ENCODE data around the gene DDX55.
"Not testable (repeated sequence)": the region's sequence is repeated elsewhere in the genome, so short reads cannot be mapped to it uniquely, and the experiment has no call there.

DDX55 gene

GRCh38 chr12:123578243-123578642 is 23.7 kb upstream of the DDX55 start:
- Histone ChIP-seq H3K79me2 (ENCODE audit: insufficient read depth, low read length) (peaks cover 11% of the 10 kb centered on the region), H3K4me1 (ENCODE audit: insufficient read depth, low read length) (peaks cover 15% of the 10 kb centered on the region), H3K36me3 (ENCODE audit: insufficient read depth, low read length) (no peaks in the 10 kb centered on the region), H3K4me3 (ENCODE audit: low read depth in 1 of 2, low read length in 2 of 2) (no peak overlapping the region), H3K4me2 (ENCODE audit: insufficient read depth, low read length) (no peak overlapping the region), H3K9me3 (ENCODE audit: insufficient read depth, low read length, severe bottlenecking) (no peaks in the 10 kb centered on the region), H3K9ac (ENCODE audit: low read depth, low read length) (no peak overlapping the region), H2AFZ (ENCODE audit: low read depth, low read length) (no peak overlapping the region), H3K27me3 (ENCODE audit: insufficient read depth, low read length, poor library complexity) (no peaks in the 10 kb centered on the region), H3K27ac (ENCODE audit: low read length) (no peak overlapping the region), H4K20me1 (ENCODE audit: insufficient read depth, low read length) (no peaks in the 10 kb centered on the region)
- DNase-seq (no peak), ATAC-seq (ENCODE audit: insufficient read depth, low read depth) (no peak)
- TF ChIP-seq CTCF (IDR thresholded peaks at IDR 0.05; ENCODE audit: borderline replicate concordance, extremely low read depth, low read length, poor library complexity, severe bottlenecking) (no peak), EZH2 (IDR thresholded peaks at IDR 0.05; ENCODE audit: borderline replicate concordance, low read depth, low read length, severe bottlenecking) (no peak)

GRCh38 chr12:123578829-123579228 is 23.1 kb upstream of the DDX55 start:
- not testable (repeated sequence) for H3K36me3 ChIP-seq (ENCODE audit: insufficient read depth, low read length); H3K9me3 ChIP-seq (ENCODE audit: insufficient read depth, low read length, severe bottlenecking); H3K27ac ChIP-seq (ENCODE audit: low read length); DNase-seq; H3K4me3 ChIP-seq (ENCODE audit: low read depth in 1 of 2, low read length in 2 of 2); H3K9ac ChIP-seq (ENCODE audit: low read depth, low read length); H3K4me2 ChIP-seq (ENCODE audit: insufficient read depth, low read length); H3K27me3 ChIP-seq (ENCODE audit: insufficient read depth, low read length, poor library complexity); H4K20me1 ChIP-seq (ENCODE audit: insufficient read depth, low read length); H2AFZ ChIP-seq (ENCODE audit: low read depth, low read length); ATAC-seq (ENCODE audit: insufficient read depth, low read depth)
- Histone ChIP-seq H3K79me2 (ENCODE audit: insufficient read depth, low read length) (peaks cover 16% of the 10 kb centered on the region), H3K4me1 (ENCODE audit: insufficient read depth, low read length) (peaks cover 18% of the 10 kb centered on the region)

DNA sequence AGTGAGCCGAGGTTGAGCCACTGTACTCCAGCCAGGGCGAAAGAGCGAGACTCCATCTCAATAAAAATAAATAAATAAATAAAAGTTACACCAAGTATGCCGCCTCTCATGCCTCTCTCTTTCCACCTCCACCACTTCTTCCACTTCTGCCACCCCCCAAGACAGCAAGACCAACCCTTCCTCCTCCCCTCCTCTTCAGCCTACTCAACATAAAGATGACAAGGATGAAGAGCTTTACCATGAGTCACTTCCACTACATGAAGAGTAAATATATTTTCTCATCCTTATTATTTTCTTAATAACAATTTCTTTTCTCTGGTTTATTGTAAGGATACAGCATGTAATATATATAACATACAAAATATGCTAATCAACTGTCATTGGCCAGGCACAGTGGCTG is 21.1 kb upstream of the DDX55 start:
- H3K4me2 ChIP-seq (ENCODE audit: insufficient read depth, low read length), result no peak overlapping the region
- TF ChIP-seq EZH2 (IDR thresholded peaks at IDR 0.05; ENCODE audit: borderline replicate concordance, low read depth, low read length, severe bottlenecking) (no peak), CTCF (IDR thresholded peaks at IDR 0.05; ENCODE audit: borderline replicate concordance, extremely low read depth, low read length, poor library complexity, severe bottlenecking) (no peak)
- H3K9me3 ChIP-seq (ENCODE audit: insufficient read depth, low read length, severe bottlenecking), result no peaks in the 10 kb centered on the region
- H4K20me1 ChIP-seq (ENCODE audit: insufficient read depth, low read length), result peaks cover 12% of the 10 kb centered on the region; the same call in 1 of the 2 replicates
- no peak overlapping the region for H3K9ac ChIP-seq (ENCODE audit: low read depth, low read length)
- peaks cover 26% of the 10 kb centered on the region for H3K4me1 ChIP-seq (ENCODE audit: insufficient read depth, low read length)
- H3K79me2 ChIP-seq (ENCODE audit: insufficient read depth, low read length), result peaks cover 34% of the 10 kb centered on the region
- DNase-seq (no peak), ATAC-seq (ENCODE audit: insufficient read depth, low read depth) (no peak)
- no peak overlapping the region for H3K27ac ChIP-seq (ENCODE audit: low read length)
- no peaks in the 10 kb centered on the region for H3K27me3 ChIP-seq (ENCODE audit: insufficient read depth, low read length, poor library complexity)
- no peaks in the 10 kb centered on the region; the same call in 1 of the 2 replicates for H3K36me3 ChIP-seq (ENCODE audit: insufficient read depth, low read length)
- H3K4me3 ChIP-seq (ENCODE audit: low read depth in 1 of 2, low read length in 2 of 2), result no peak overlapping the region
- no peak overlapping the region for H2AFZ ChIP-seq (ENCODE audit: low read depth, low read length)

DNA sequence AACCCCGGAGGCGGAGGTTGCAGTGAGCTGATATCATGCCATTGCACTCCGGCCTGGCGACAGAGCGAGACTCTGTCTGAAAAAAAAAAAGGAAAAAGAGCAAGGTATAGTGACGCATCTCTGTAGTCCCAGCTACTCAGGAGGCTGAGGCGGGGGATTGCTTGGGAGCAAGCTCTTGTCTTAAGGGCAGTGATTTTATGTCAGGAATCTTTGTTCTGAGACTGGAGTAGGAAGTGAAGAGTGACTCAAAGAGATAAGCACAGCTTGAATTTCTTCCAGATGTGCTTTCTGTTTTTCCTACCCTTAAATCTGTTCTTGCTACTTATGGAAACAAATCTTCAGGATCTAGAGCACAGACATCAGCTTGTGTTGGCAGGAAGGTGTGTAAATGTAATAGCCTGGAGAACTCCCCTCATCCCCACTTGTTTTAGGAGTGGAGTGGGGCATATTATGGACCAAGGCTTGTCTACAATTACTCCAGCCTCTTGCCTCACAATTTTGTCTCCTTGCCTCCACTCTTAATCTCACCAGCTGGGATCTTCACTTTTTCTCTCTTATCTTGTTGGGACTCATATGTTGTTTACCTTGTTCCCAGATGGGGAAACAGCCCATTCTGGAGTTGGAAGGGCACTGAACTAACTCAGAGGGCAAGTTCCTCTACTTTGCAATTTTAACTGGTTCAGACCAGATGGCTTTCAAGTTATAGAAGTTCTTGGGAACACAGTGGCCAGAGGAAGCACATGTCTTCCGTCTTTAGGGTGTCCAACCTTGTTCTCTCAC is 10.0 kb upstream of the DDX55 start:
- Histone ChIP-seq H3K9ac (ENCODE audit: low read depth, low read length) (no peak overlapping the region), H3K79me2 (ENCODE audit: insufficient read depth, low read length) (peaks cover 91% of the 10 kb centered on the region), H3K4me2 (ENCODE audit: insufficient read depth, low read length) (no peak overlapping the region), H2AFZ (ENCODE audit: low read depth, low read length) (no peak overlapping the region), H3K4me1 (ENCODE audit: insufficient read depth, low read length) (peaks cover 30% of the 10 kb centered on the region), H4K20me1 (ENCODE audit: insufficient read depth, low read length) (peaks cover 25% of the 10 kb centered on the region; the same call in 1 of the 2 replicates), H3K36me3 (ENCODE audit: insufficient read depth, low read length) (peaks cover 91% of the 10 kb centered on the region), H3K9me3 (ENCODE audit: insufficient read depth, low read length, severe bottlenecking) (no peaks in the 10 kb centered on the region), H3K27ac (ENCODE audit: low read length) (no peak overlapping the region), H3K4me3 (ENCODE audit: low read depth in 1 of 2, low read length in 2 of 2) (no peak overlapping the region), H3K27me3 (ENCODE audit: insufficient read depth, low read length, poor library complexity) (no peaks in the 10 kb centered on the region)
- TF ChIP-seq CTCF (IDR thresholded peaks at IDR 0.05; ENCODE audit: borderline replicate concordance, extremely low read depth, low read length, poor library complexity, severe bottlenecking) (no peak), EZH2 (IDR thresholded peaks at IDR 0.05; ENCODE audit: borderline replicate concordance, low read depth, low read length, severe bottlenecking) (no peak)
- ATAC-seq (ENCODE audit: insufficient read depth, low read depth) (no peak), DNase-seq (no peak)
